Limb (tissue), 2 donors: ENCODE measurements around the gene LRP1.

Source experiments
- DNase-seq, 2 donors: peaks; one replicate each; pipeline ENCODE4 v3.0.0-alpha.2; 2016; ENCODE audit errors: extremely low spot score in 2 of 2

LRP1 gene

GRCh38 chr12:57235017-57235727 is 106.9 kb downstream of the LRP1 start:
- peak in 1 of 2 donors; percentile 68 for DNase-seq

- DNase-seq, result no peak
Observed at GRCh38 chr12:57235728-57236131, 107.4 kb downstream of the LRP1 start.

- peak in 1 of 2 donors; percentile 60 for DNase-seq
Observed at GRCh38 chr12:57236201-57236924, 108.1 kb downstream of the LRP1 start.

GRCh38 chr12:57236925-57237595 is 108.8 kb downstream of the LRP1 start:
- DNase-seq, result peak in 1 of 2 donors; percentile 59

- no peak for DNase-seq
Observed at GRCh38 chr12:57237596-57237931, 109.3 kb downstream of the LRP1 start.

GRCh38 chr12:57237932-57238853 is 109.9 kb downstream of the LRP1 start:
- peak in 1 of 2 donors; percentile 57 for DNase-seq

GRCh38 chr12:57238854-57239554 is 110.7 kb downstream of the LRP1 start:
- peak; percentile 87 to 95 for DNase-seq

- DNase-seq, result no peak
Observed at GRCh38 chr12:57239587-57240065, 111.3 kb downstream of the LRP1 start.

GRCh38 chr12:57240066-57240921 is 112.0 kb downstream of the LRP1 start:
- DNase-seq, result peak in 1 of 2 donors; percentile 80

GRCh38 chr12:57240926-57241401 is 112.7 kb downstream of the LRP1 start:
- DNase-seq, result peak in 1 of 2 donors; percentile 64

- DNase-seq, result peak in 1 of 2 donors; percentile 73
Observed at GRCh38 chr12:57241402-57242310, 113.4 kb downstream of the LRP1 start.

- DNase-seq, result peak in 1 of 2 donors; percentile 80
Observed at GRCh38 chr12:57242329-57242690, 114.0 kb downstream of the LRP1 start.

- DNase-seq, result peak in 1 of 2 donors; percentile 92
Observed at GRCh38 chr12:57242691-57243454, 114.6 kb downstream of the LRP1 start.

GRCh38 chr12:57243521-57244311 is 115.4 kb downstream of the LRP1 start:
- DNase-seq, result peak; percentile 68 to 88

GRCh38 chr12:57244312-57244696 is 116.0 kb downstream of the LRP1 start:
- no peak for DNase-seq

GRCh38 chr12:57247041-57247440 is 118.8 kb downstream of the LRP1 start:
- no peak for DNase-seq
